ENCODE results near the gene GSC2.

GRCh38 chr22:19108807-19109197 lies 41.3 kb downstream of the GSC2 start:
- TF ChIP-seq GATA2 (IDR thresholded peaks at IDR 0.05; ENCODE audit: low read depth, low read length) = no peak
- TF ChIP-seq GATA3 (IDR thresholded peaks at IDR 0.05; ENCODE audit: low read depth, low read length) = no peak

All from SH-SY5Y (cell line).